ENCODE measurements around the gene LYAR. TPM values are rescaled to one million over a fixed set of nuclear protein-coding genes. Genes with fewer than 3 reads are reported as not detected.

Gene LYAR
- polyA plus RNA-seq, 1 experiment = 2.4 TPM

GRCh38 chr4:4321951-4322688 lies 32.2 kb upstream of the LYAR start:
- Histone ChIP-seq H3K4me3 (ENCODE audit: low read depth, low read length) (no peak overlapping the region), H3K36me3 (ENCODE audit: control insufficient read depth, insufficient read depth, low read length) (peaks cover 10% of the 10 kb centered on the region), H3K27me3 (ENCODE audit: control insufficient read depth, insufficient read depth, low read length) (no peaks in the 10 kb centered on the region)
- TF ChIP-seq, protein P1, sequence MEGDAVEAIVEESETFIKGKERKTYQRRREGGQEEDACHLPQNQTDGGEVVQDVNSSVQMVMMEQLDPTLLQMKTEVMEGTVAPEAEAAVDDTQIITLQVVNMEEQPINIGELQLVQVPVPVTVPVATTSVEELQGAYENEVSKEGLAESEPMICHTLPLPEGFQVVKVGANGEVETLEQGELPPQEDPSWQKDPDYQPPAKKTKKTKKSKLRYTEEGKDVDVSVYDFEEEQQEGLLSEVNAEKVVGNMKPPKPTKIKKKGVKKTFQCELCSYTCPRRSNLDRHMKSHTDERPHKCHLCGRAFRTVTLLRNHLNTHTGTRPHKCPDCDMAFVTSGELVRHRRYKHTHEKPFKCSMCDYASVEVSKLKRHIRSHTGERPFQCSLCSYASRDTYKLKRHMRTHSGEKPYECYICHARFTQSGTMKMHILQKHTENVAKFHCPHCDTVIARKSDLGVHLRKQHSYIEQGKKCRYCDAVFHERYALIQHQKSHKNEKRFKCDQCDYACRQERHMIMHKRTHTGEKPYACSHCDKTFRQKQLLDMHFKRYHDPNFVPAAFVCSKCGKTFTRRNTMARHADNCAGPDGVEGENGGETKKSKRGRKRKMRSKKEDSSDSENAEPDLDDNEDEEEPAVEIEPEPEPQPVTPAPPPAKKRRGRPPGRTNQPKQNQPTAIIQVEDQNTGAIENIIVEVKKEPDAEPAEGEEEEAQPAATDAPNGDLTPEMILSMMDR (IDR thresholded peaks at IDR 0.05; ENCODE audit: insufficient read depth, low read depth, low read length) = no peak
- no peak for DNase-seq (ENCODE audit: low read depth)
- ChIA-PET POLR2A (no interaction called here), CTCF (interaction anchor here (1.0 kb wide), 1 partner anchor 14 kb away, joined by 3 read pairs; no protein-coding TSS in a partner anchor)

- TF ChIP-seq, protein P1 (IDR thresholded peaks at IDR 0.05; ENCODE audit: insufficient read depth, low read depth, low read length) = no peak
- H3K36me3 ChIP-seq (ENCODE audit: control insufficient read depth, insufficient read depth, low read length) = peaks cover 12% of the 10 kb centered on the region
- no peak for DNase-seq (ENCODE audit: low read depth)
- H3K4me3 ChIP-seq (ENCODE audit: low read depth, low read length) = no peak overlapping the region
- ChIA-PET CTCF (interaction anchor here (1.4 kb wide), 1 partner anchor 14 kb away, joined by 3 read pairs; no protein-coding TSS in a partner anchor), POLR2A (no interaction called here)
- H3K27me3 ChIP-seq (ENCODE audit: control insufficient read depth, insufficient read depth, low read length) = no peaks in the 10 kb centered on the region
These were observed 31.2 kb upstream of the LYAR start for GRCh38 chr4:4320951-4321714.

GRCh38 chr4:4320528-4320927 lies 30.6 kb upstream of the LYAR start:
- ChIA-PET POLR2A (no interaction called here), CTCF (interaction anchor here (0.6 to 1.4 kb wide), 2 partner anchors 13 to 14 kb away, joined by 3 read pairs; no protein-coding TSS in a partner anchor)
- no peaks in the 10 kb centered on the region for H3K27me3 ChIP-seq (ENCODE audit: control insufficient read depth, insufficient read depth, low read length)
- peaks cover 15% of the 10 kb centered on the region for H3K36me3 ChIP-seq (ENCODE audit: control insufficient read depth, insufficient read depth, low read length)
- TF ChIP-seq, protein P1 (IDR thresholded peaks at IDR 0.05; ENCODE audit: insufficient read depth, low read depth, low read length) = no peak
- no peak for DNase-seq (ENCODE audit: low read depth)
- no peak overlapping the region for H3K4me3 ChIP-seq (ENCODE audit: low read depth, low read length)

- TF ChIP-seq, protein P1 (IDR thresholded peaks at IDR 0.05; ENCODE audit: insufficient read depth, low read depth, low read length) = no peak
- no peak for DNase-seq (ENCODE audit: low read depth)
- Histone ChIP-seq H3K27me3 (ENCODE audit: control insufficient read depth, insufficient read depth, low read length) (no peaks in the 10 kb centered on the region), H3K36me3 (ENCODE audit: control insufficient read depth, insufficient read depth, low read length) (peaks cover 25% of the 10 kb centered on the region), H3K4me3 (ENCODE audit: low read depth, low read length) (no peak overlapping the region)
- ChIA-PET CTCF (interaction anchor here (0.7 to 1.1 kb wide), 2 partner anchors 10 to 13 kb away, joined by 3 read pairs; no protein-coding TSS in a partner anchor), POLR2A (no interaction called here)
These were observed 27.7 kb upstream of the LYAR start for GRCh38 chr4:4317496-4318232.

GRCh38 chr4:4316150-4316495 lies 26.2 kb upstream of the LYAR start:
- POLR2A ChIA-PET = no interaction called here
- Histone ChIP-seq H3K4me3 (ENCODE audit: low read depth, low read length) (no peak overlapping the region), H3K27me3 (ENCODE audit: control insufficient read depth, insufficient read depth, low read length) (no peaks in the 10 kb centered on the region), H3K36me3 (ENCODE audit: control insufficient read depth, insufficient read depth, low read length) (peaks cover 21% of the 10 kb centered on the region)
- CTCF ChIA-PET = no interaction called here
- TF ChIP-seq, protein P1 (IDR thresholded peaks at IDR 0.05; ENCODE audit: insufficient read depth, low read depth, low read length) = no peak
- no peak for DNase-seq (ENCODE audit: low read depth)
